ENCODE measurements around the gene CDC42BPA. TPM values are rescaled to one million over a fixed set of nuclear protein-coding genes. Genes with fewer than 3 reads are reported as not detected.

Gene CDC42BPA
- total and polyA plus RNA-seq, 12 donors = 7.4 to 73.8 (median 37.2) TPM

GRCh38 chr1:227257964-227258363 is 60.3 kb downstream of the CDC42BPA start:
- Histone ChIP-seq H3K27me3 (no peaks in the 10 kb centered on the region), H3K27ac (no peak overlapping the region), H3K4me1 (replicated peaks in 1 of 2) (no peaks in the 10 kb centered on the region), H3K4me3 (no peak overlapping the region), H3K36me3 (replicated peaks in 1 of 2) (no peaks in the 10 kb centered on the region), H3K9me3 (replicated peaks in 1 of 3) (no peaks in the 10 kb centered on the region)
- intact Hi-C loops (cut with DNase I) = no loop called here
- WGBS, 4 donors = 84 to 91% (median 89%) methylated on average over 7 of the region's 7 CpGs
- no peak for DNase-seq
- no peak for TF ChIP-seq POLR2A (IDR thresholded peaks at IDR 0.05)
- TF ChIP-seq, protein P1, sequence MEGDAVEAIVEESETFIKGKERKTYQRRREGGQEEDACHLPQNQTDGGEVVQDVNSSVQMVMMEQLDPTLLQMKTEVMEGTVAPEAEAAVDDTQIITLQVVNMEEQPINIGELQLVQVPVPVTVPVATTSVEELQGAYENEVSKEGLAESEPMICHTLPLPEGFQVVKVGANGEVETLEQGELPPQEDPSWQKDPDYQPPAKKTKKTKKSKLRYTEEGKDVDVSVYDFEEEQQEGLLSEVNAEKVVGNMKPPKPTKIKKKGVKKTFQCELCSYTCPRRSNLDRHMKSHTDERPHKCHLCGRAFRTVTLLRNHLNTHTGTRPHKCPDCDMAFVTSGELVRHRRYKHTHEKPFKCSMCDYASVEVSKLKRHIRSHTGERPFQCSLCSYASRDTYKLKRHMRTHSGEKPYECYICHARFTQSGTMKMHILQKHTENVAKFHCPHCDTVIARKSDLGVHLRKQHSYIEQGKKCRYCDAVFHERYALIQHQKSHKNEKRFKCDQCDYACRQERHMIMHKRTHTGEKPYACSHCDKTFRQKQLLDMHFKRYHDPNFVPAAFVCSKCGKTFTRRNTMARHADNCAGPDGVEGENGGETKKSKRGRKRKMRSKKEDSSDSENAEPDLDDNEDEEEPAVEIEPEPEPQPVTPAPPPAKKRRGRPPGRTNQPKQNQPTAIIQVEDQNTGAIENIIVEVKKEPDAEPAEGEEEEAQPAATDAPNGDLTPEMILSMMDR (IDR thresholded peaks at IDR 0.05) = no peak

DNA sequence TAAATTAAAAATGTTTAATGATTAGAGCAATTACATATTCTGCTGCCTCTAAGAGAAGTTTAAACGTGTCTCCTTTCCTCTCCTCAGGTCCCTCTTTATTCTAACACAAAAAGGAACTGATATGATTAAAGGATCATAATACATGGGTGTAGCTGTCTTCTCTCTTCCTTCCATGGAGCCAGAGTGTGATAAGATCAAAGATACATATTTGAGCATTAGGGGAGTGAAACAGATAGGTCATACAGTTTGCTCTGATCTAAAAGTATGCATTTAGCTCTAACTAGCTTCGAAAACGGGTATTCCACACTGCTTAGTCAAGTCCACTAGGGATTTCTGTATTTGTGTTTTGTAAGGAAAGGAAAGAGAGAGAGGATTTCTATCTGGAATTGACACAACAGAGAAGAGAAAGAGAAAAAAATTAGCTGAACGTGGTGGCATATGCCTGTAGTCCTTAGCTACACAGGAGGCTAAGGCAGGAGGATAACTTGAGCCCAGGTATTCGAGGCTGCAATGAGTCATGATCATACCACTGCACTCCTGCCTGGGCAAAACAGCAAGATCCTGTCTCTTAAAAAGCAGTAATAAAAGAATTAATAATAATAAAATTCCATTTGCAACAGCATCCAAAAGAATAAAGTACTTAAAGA is 63.1 kb downstream of the CDC42BPA start:
- 80 to 85% (median 83%) methylated on average over 5 of the region's 5 CpGs for WGBS, 4 donors
- Histone ChIP-seq H3K27ac (no peak overlapping the region), H3K4me3 (no peak overlapping the region), H3K36me3 (replicated peaks in 1 of 2) (no peaks in the 10 kb centered on the region), H3K27me3 (no peaks in the 10 kb centered on the region), H3K9me3 (replicated peaks in 1 of 3) (no peaks in the 10 kb centered on the region), H3K4me1 (replicated peaks in 1 of 2) (no peaks in the 10 kb centered on the region)
- TF ChIP-seq POLR2A (IDR thresholded peaks at IDR 0.05) = no peak
- TF ChIP-seq, protein P1 (IDR thresholded peaks at IDR 0.05) = no peak
- intact Hi-C loops (cut with DNase I) = no loop called here
- DNase-seq = no peak

DNA sequence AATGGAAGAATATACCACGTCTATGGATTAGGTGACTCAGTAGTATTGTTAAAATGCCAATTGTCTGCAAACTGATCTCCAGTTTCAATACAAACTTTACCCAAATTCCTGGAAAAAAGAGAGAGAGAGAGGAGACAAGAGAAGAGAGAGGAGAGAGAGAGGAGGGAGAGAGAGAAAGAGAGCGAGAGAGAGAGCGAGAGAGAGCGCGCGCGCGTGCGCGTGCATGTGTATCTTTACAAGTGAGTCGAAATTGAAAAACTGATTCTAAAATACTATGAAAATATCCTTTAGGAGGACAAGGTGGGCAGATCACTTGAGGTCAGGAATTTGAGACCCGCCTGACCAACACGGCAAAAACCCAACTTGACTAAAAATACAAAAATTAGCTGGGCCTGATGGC is 65.2 kb downstream of the CDC42BPA start:
- no peak for DNase-seq
- Histone ChIP-seq H3K4me3 (no peak overlapping the region), H3K9me3 (replicated peaks in 1 of 3) (no peaks in the 10 kb centered on the region), H3K4me1 (replicated peaks in 1 of 2) (no peaks in the 10 kb centered on the region), H3K36me3 (replicated peaks in 1 of 2) (no peaks in the 10 kb centered on the region), H3K27ac (no peak overlapping the region), H3K27me3 (no peaks in the 10 kb centered on the region)
- no peak for TF ChIP-seq POLR2A (IDR thresholded peaks at IDR 0.05)
- TF ChIP-seq, protein P1 (IDR thresholded peaks at IDR 0.05) = no peak
- intact Hi-C loops (cut with DNase I) = no loop called here
- 91 to 97% (median 92%) methylated on average over 13 of the region's 13 CpGs for WGBS, 4 donors

- Histone ChIP-seq H3K4me1 (replicated peaks in 1 of 2) (peaks cover 5 to 28% of the 10 kb centered on the region in 2 donors), H3K36me3 (replicated peaks in 1 of 2) (no peaks in the 10 kb centered on the region), H3K27ac (no peak overlapping the region), H3K9me3 (replicated peaks in 1 of 3) (no peaks in the 10 kb centered on the region), H3K27me3 (no peaks in the 10 kb centered on the region), H3K4me3 (no peak overlapping the region)
- DNase-seq = no peak
- WGBS, 4 donors = 92 to 100% (median 94%) methylated on average over 4 to 6 of the region's 6 CpGs
- TF ChIP-seq, protein P1 (IDR thresholded peaks at IDR 0.05) = no peak
- TF ChIP-seq POLR2A (IDR thresholded peaks at IDR 0.05) = no peak
- intact Hi-C loops (cut with DNase I) = loop anchor here (10.0 kb wide), 2 partner anchors 59 to 131 kb away; no protein-coding TSS in a partner anchor
Observed at GRCh38 chr1:227245613-227246320, 72.5 kb downstream of the CDC42BPA start.
